GM18511 (cell line): Measurements from ENCODE around the gene PLEKHF1.
"Not testable (repeated sequence)": the region's sequence is repeated elsewhere in the genome, so short reads cannot be mapped to it uniquely, and the experiment has no call there.

Experiments used
- ATAC-seq: cut with Tn5 transposase; IDR thresholded peaks from one replicate; pipeline ENCODE4 v1.9.1; 2021; ENCODE audit warnings: mild to moderate bottlenecking, moderate library complexity; ENCODE audit not compliant: unreplicated experiment

Gene PLEKHF1

GRCh38 chr19:29697523-29698261 lies 32.4 kb downstream of the PLEKHF1 start:
- no peak for ATAC-seq

GRCh38 chr19:29699861-29700260 lies 34.6 kb downstream of the PLEKHF1 start:
- no peak for ATAC-seq

- ATAC-seq = no peak
These were observed 35.2 kb downstream of the PLEKHF1 start for GRCh38 chr19:29700498-29700897.

DNA sequence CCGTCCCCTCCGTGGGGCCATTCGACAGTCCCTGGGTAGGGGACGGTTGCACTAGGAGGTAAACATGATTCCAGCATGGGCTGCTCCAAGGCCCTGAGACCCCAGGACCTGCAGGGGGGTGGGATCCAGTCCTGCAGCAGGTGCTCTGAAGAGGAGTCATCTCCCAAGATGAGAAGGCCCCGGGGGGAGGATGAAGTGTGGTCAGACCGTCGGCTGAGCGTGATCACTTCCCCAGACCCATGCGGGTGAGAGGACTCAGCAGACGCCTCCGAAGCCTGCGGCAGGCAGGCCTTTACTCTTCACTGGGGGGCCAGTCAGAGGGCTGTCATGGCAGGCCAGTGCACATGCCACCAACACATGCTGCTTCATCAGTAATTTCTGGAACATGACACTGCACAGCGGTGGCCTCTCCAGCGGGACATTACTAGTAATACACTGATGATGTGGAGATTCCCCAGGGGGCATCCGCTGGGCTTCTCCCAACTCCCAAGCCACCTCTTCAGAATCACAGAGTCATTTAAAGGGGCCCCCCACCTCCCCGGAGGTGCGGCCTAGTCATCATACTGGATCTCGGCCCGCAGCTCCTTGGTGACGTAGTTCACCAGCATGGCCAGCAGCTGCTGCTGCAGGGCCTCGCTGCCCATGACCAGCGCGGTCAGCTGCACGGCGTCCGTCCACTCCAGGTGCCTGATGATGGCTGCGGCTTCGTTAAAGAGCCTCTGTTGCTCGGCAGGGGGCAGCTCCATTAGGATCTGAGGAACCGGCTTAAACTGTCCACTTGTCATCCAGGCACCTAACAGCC lies 37.1 kb downstream of the PLEKHF1 start:
- ATAC-seq = no peak

DNA sequence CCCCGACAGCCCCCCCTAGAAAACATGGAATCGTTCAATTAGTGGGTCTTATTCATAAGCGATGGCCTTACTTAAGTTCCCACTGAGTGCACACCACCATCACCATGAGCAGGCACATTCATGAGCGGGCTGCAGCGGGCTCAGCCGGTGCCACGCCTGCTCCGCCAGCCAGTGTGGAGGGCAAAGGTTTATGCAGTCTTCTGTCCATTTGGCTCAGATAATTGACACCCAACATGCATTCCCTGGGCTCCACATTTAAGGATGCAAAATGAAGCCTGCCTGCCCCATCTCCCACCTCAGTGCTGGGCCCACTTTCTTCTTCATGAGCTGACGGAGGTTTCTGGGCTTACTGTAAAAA lies 37.7 kb downstream of the PLEKHF1 start:
- ATAC-seq = no peak

- peak; percentile 92 for ATAC-seq
These were observed 39.6 kb downstream of the PLEKHF1 start for GRCh38 chr19:29704562-29705558.

DNA sequence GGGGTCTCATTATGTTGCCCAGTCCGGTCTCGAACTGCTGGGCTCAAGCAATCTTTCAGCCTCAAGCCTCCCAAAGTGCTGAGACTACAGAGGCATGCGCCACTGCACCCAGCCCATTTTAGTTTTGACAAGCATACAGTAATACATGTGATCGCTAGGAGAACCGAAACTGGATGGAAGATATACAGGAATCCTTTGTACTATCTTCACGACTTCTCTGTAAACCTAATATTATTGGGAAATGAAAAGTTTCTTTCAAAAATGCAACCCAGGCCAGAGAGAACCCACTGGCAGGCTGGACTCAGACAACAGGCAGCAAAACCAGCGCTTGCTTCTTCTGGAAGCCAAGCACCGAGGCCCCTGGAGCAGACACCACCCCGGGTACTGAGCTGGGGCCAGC lies 40.4 kb downstream of the PLEKHF1 start:
- no peak for ATAC-seq

GRCh38 chr19:29706635-29707034 lies 41.4 kb downstream of the PLEKHF1 start:
- no peak for ATAC-seq

DNA sequence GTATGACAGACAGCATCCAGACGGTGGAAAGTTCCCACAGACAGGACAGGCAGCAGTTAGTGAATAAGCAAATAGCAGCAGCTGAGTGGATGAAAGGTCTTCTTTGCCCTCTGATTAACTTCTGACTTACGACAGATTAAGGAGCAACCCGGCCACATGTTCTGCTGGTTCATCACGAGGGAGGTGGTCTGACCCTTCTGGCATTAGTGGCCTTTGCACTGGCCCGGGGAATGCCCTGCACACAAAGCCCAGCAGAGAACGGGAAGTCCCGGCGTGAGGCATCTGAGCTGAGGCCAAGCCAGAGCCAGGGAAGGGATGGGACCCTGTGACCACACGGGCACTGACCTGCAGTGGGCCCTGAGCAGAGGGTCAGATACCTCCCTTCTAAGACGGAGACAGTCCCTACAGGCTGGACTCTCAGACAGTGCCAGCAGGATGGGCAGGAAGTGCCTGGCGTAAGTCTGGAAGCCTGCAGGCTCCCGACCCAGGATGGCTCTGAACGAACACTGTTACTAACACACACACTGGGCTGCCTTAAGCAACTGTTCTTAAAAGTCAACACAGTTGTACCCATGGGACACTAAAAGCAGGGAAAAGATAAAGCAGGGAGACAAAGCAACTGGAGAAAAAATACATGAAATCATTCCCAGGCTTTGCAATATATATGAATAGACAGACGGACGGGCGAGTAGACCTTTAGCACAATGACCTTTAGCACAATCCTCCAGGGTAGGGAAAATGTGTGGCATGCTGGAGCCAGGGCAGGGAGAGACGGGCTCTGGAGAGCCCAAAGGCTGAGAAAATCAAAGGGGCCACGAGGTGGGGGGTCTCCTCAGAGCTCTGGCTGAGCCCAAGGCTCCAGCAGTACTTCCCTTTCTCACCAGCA lies 43.5 kb downstream of the PLEKHF1 start:
- no peak for ATAC-seq

GRCh38 chr19:29709440-29709798 lies 44.2 kb downstream of the PLEKHF1 start:
- ATAC-seq = not testable (repeated sequence)

DNA sequence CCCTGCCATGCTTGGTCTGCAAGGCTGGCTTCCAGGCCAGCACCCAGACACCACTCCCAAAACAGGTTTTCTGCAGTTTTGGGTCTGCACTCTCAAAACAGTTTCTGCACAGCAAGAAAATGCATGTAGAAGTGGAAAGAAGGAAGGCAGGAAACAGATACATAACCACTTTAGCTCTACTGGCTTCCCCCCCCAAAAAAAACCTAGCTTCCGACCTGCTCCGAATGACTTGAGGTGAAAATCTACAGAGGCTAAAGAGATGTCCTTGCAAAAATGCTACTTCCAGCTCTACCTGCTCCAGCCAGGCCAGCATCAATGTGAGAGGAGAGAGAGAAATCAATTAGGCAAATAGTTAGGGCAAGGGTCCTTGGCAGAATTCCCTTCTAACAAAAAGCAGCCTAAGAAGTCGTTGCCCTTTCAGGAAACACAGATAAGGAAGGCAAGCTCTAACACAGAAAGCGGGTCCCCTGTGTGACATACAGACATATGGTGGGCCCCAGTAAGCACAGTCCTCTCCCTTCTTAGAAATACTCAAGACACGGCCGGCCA lies 46.4 kb downstream of the PLEKHF1 start:
- ATAC-seq = no peak

DNA sequence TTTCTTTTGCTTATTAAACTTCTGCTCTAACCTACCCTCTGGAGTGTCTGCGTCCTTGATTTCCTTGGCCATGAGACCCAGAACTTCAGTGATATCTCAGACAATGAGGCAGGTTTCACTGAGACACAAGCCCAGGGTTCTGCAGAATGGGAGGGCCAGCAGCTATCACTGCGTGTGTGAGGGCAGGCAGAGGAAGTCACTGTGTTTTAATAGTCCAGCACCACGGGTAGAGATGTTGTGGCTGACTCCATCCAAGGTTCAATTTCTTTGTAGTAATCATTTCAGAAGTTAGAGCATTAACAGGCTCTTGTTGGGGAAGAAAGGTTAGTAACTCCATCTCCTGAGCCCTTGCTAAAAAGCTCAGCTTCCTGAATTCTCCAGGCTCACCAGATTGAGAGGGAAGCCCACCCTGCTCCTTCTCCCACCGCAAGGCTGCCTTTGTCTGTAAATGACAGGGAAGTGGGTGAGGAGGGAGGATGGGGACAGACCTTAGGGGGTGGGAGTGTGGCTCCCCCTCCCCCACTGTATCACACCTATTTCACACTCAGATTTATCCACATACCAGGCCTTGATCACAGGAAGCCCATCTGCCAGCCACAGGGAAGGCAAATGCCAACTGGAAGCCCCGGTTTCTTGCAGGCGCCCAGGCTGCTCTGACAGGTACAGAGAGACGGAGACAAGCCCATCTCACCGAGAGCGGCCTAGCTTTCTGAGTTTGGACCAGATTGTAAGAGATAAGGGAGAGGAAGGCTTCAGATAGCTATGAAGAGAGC lies 47.7 kb downstream of the PLEKHF1 start:
- ATAC-seq = no peak

DNA sequence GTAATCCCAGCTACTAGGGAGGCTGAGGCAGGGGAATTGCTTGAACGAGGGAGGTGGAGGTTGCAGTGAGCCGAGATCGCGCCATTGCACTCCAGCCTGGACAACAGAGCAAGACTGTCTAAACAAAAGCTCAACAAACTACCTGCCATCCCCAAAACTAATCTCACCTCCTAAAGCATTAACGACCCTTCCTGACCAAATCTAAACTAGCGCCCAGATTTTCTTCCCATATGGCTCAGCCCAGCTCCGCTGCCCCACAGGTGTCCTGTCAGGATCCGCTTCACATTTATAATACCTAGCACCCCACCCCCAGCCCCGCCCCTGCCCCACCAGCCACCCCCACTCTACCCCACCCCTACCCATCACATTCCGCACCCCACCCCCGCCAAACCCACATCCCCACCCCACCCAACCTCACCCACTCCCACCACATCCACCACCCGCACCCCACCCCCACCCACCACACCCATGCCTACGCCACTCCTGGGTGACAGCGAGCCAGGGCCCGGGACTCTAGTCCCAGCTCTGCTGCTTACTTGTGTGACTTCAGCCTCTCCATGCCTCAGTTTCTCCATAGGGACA lies 49.2 kb downstream of the PLEKHF1 start:
- peak; percentile 30 for ATAC-seq

GRCh38 chr19:29714953-29715700 lies 49.9 kb downstream of the PLEKHF1 start, which contains the start of gene C19orf12:
Gene C19orf12 (minus strand): TSS chr19:29715261. CDS start chr19:29708413, 6,848 bp downstream.
- ATAC-seq = peak; percentile 79

DNA sequence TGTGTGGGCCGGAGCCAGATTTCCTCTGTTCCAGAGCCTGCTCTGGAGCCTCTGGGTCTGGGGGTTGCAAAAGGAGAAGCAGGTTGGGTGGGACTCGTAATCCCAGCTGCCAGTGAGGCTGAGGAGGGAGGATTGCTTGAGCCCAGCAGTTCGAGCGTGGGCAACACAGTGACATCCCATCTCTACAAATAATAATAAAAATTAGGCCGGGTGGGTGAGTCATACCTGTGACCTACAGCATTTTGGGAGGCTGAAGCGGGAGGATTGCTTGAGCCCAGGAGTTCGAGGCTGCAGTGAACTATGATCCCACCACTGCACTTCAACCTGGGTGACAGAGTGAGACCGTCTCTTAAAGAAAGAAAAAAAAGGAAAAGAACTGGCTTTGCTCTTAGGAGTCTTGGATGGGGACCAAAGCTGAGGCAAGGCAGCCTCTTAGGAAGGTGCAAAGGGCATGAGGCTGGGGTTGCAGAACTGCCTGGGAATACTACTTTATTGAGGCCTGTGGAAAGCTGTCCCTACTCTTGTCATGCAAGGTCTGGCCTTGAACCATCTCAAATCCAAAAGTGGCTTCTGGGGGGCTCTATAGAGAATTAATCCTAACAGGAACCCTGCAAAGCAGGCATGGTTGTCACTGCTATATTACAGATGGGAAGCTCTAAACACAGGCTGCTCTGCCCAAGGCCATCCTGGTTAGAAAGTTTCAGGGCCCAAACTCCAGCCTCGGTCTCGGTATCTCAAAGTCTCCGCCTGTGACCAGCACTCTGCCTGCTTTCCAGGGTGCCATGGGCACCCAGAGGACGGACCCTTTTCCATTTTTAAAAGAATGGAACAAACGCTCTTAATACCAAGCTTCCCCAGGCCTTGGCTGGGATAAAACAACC lies 50.7 kb downstream of the PLEKHF1 start:
- ATAC-seq = peak; percentile 18

DNA sequence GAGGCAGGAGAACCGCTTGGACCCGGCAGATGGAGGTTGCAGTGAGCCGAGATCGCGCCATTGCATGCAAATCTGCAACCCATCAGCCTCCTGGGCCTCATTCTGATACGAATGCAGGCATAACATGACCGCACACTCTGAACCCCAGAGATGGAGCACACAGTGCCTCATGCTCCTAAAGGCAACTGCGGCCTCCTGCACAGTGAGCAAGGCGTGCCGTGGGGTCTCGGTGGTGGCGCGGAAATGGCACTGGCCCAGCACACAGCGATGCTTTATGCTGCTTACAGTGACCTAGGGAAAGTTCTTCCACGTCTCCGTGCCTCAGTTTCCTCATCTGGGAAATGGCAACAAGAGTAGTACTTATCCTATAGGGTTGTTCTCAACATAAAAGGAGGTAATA lies 51.8 kb downstream of the PLEKHF1 start:
- no peak for ATAC-seq

DNA sequence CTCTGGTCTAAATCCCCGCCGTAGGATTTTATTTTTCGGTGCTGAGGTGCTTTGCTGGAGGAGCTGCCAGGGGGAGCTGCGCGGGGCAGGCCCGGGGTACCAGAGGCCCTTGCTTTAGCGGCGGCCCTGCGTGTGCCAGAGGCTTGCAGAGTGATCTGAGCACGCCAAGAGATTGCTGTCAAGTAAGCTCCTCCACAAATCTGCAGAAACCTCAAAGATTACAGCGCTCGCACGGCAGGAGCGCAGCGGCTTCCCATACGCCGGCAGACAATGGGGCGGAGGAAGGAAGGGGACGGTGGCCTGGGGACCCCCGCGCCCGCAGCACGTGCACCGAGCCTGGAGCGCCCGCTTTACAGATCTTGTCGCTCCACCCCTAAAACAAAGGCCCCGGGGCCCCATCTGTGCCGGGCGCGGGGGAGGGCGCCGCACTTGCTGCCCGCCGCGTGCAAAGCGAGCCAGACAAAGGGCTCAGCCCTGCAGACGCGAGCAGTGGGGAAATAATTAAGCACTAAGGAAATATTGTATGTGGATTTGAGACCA lies 58.9 kb downstream of the PLEKHF1 start:
- no peak for ATAC-seq
